Nephron progenitor cell (in vitro differentiated cells): ENCODE measurements around the gene EFEMP1.

Experiments
- DNase-seq: peaks from one replicate; pipeline ENCODE4 v3.0.0; 2021
- H3K27ac Mint-ChIP-seq: 2 replicates; pipeline ENCODE4 v1.8.0; 2021; ENCODE audit warnings: mild to moderate bottlenecking, moderate library complexity, mixed read lengths
- H3K27me3 Mint-ChIP-seq: 2 replicates; pipeline ENCODE4 v1.8.0; 2021; ENCODE audit warnings: mild to moderate bottlenecking, low read depth, mixed read lengths; ENCODE audit not compliant: poor library complexity
- H3K36me3 Mint-ChIP-seq: 2 replicates; pipeline ENCODE4 v1.8.0; 2021; ENCODE audit warnings: low read depth, mixed read lengths
- H3K4me1 Mint-ChIP-seq: 2 replicates; pipeline ENCODE4 v1.8.0; 2021; ENCODE audit warnings: mixed read lengths
- H3K4me3 Mint-ChIP-seq: 2 replicates; pipeline ENCODE4 v1.8.0; 2021; ENCODE audit warnings: mild to moderate bottlenecking, moderate library complexity, mixed read lengths
- H3K9me3 Mint-ChIP-seq: 2 replicates; pipeline ENCODE4 v1.8.0; 2021; ENCODE audit warnings: mild to moderate bottlenecking, moderate library complexity, mixed read lengths
- TF ChIP-seq, protein P1 (sequence below): fragments of 200-600 bp; sonication (generic); IDR thresholded peaks from 2 replicates; pipeline ENCODE4 v1.5.0; 2021; ENCODE audit warnings: antibody characterized with exemption

The EFEMP1 gene

DNA sequence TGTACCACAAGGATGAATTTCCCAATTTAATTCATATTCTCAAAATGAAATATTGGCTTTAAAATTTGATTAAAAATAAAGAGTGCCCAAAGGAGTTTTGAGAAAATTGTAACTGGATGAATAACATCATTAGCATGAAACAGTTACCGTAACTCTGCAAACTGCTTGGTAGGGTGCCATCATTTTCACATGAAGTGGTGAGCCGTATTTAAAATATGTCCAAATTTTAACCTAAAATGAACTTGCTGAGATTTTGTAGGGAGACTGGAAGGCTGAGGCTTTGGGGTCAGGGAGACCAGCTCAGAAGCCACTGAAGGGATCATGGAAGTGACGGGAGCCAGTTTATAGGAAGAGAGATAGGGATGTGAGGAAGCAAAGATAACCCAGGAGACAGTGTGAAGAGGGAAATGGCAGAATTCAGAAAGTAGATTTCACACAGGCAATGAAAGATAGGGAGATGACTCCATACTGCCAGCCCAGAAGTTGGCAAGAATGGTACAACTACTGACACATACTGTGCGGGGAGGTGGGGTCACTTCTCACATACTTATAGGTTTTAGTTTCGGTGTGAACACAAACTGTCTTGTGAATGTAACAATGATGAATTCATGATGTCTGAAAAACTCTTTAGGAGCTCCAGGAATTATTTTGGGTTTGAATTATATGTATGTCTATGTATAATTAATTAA is 53.8 kb downstream of the EFEMP1 start:
- Mint-ChIP-seq H3K36me3 (peaks cover 52% of the 10 kb centered on the region), H3K4me1 (peaks cover 22% of the 10 kb centered on the region), H3K27me3 (no peaks in the 10 kb centered on the region), H3K9me3 (no peaks in the 10 kb centered on the region), H3K4me3 (no peak overlapping the region), H3K27ac (no peak overlapping the region)
- TF ChIP-seq, protein P1, sequence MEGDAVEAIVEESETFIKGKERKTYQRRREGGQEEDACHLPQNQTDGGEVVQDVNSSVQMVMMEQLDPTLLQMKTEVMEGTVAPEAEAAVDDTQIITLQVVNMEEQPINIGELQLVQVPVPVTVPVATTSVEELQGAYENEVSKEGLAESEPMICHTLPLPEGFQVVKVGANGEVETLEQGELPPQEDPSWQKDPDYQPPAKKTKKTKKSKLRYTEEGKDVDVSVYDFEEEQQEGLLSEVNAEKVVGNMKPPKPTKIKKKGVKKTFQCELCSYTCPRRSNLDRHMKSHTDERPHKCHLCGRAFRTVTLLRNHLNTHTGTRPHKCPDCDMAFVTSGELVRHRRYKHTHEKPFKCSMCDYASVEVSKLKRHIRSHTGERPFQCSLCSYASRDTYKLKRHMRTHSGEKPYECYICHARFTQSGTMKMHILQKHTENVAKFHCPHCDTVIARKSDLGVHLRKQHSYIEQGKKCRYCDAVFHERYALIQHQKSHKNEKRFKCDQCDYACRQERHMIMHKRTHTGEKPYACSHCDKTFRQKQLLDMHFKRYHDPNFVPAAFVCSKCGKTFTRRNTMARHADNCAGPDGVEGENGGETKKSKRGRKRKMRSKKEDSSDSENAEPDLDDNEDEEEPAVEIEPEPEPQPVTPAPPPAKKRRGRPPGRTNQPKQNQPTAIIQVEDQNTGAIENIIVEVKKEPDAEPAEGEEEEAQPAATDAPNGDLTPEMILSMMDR: no peak
- no peak for DNase-seq

DNA sequence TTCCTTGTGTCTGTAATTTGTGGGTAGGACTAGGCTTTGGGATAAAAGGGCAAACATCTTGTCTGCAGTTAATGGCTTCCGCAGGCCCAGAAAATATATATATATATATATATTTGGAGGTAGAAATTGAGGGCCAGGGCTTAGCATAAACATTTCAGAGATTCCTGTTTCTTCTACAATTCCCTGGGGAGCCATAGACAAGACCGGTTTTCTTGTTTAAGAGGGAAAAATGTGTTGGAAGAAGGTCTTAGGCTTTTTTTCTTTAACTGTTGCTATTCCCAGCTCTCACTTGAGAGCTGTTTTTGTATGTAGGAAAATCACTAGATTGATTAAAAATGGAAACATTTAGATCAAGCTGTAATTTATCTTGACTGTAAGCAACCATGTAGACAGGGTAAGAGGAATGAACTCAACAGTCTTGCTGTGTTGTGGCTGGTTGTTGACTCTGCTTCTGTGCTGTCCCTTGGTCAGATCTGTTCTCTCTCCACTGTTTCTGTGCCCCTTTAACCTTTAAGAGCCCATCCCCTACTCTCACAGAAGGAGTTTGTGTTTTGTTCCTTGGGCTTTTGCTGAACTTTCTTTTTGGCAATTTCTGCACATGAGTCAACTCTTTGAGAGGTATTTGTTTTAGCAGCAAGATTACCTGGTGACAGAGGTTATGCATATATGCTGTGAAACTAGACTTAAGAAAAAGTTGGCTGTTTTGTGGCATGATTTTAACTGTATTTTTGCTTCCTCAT is 58.3 kb downstream of the EFEMP1 start:
- TF ChIP-seq, protein P1: no peak
- Mint-ChIP-seq H3K4me3 (no peak overlapping the region), H3K36me3 (peaks cover 24% of the 10 kb centered on the region), H3K27me3 (no peaks in the 10 kb centered on the region), H3K9me3 (no peaks in the 10 kb centered on the region), H3K27ac (peak overlapping the region; percentile 91), H3K4me1 (peaks cover 20% of the 10 kb centered on the region)
- no peak for DNase-seq

DNA sequence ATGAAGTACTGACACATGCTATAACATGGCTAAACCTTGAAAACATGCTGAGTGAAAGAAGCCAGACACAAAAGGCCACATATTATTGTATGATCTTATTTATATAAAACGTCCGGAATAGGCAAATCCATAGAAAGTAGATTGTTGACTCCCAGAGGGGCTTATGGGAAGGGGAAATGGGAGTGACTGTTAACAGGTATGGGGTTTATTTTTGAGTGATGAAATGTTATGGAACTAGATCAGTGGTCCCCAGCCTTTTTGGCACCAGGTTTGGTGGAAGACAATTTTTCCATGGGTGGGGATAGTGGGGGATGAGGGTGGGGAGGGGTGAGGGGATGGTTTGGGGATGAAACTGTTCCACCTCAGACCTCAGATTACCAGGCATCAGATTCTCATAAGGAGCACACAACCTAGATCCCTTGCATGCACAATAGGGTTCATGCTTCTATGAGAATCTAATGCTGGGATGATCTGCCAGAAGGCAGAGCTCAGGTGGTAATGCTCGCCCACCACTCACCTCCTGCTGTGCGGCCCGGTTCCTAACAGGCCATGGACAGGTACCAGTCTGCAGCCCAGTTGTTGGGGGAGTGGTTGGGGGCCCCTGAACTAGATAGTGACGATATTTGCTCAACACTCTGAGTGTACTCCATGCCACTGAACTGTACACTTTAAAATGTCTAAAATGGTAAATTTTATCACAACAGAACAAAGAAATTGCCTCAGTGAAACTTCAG is 59.1 kb downstream of the EFEMP1 start:
- Mint-ChIP-seq H3K27ac (peak overlapping the region; percentile 23), H3K4me1 (peaks cover 20% of the 10 kb centered on the region), H3K36me3 (peaks cover 17% of the 10 kb centered on the region), H3K27me3 (no peaks in the 10 kb centered on the region), H3K4me3 (no peak overlapping the region), H3K9me3 (no peaks in the 10 kb centered on the region)
- DNase-seq: no peak
- TF ChIP-seq, protein P1: no peak

DNA sequence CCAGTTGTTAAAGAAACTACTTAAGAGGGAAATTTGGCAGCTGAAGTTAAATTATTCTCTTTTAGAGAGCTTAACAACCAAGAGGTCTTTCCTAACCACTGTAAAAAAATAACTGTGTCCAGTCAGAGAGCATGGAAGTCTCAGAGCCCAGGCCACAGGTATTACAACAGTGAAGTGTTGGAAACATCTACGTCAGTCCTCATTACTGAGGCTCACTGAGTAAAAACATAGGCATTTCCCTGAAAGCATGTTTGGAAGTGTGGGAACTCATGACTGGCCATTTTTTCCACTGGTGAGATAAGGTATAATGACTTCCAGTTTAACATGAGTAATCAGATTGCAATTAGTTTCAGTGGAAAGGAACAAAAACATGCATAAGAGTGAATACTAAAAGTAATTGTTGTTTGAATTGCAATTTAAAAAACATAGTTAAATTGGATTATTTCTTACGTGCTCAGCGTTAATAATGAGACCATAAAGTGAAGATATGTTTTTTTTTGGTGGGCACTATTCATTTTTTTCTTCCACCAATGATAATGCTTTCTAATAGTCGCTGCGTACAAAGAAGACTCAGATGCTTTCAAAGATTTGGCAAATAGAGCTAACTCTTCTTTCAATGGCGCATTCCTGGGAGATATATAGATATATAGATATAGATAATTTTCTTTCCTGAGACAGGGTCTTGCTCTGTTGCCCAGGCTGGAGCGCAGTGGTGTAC is 60.8 kb downstream of the EFEMP1 start:
- H3K4me1 Mint-ChIP-seq: peaks cover 20% of the 10 kb centered on the region
- no peaks in the 10 kb centered on the region for H3K9me3 Mint-ChIP-seq
- no peak for DNase-seq
- no peak overlapping the region for H3K27ac Mint-ChIP-seq
- peaks cover 10% of the 10 kb centered on the region for H3K36me3 Mint-ChIP-seq
- TF ChIP-seq, protein P1: no peak
- no peaks in the 10 kb centered on the region for H3K27me3 Mint-ChIP-seq
- H3K4me3 Mint-ChIP-seq: no peak overlapping the region

DNA sequence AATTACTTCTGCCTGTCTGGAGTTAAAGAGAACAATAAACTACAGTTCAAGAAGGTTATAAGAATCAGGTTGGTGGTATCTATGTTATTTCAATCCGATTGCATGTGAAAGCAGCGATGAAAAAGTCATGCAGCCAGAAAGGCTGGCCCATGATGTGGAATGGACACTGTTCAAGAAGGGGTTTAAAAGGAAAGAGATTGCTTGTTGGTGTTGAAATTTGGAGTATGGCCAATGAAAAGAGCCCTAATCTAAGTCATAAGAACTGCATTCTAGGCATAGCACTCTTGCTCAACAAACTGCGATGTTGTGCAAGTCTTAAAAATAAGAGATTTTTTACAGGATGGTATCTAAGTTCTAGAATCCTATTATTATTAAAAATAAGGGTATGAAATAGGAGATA is 61.3 kb downstream of the EFEMP1 start:
- Mint-ChIP-seq H3K36me3 (peaks cover 4% of the 10 kb centered on the region), H3K27ac (no peak overlapping the region), H3K4me1 (peaks cover 25% of the 10 kb centered on the region), H3K9me3 (no peaks in the 10 kb centered on the region), H3K27me3 (no peaks in the 10 kb centered on the region), H3K4me3 (no peak overlapping the region)
- no peak for DNase-seq
- TF ChIP-seq, protein P1: no peak
